GM19043 (cell line): ENCODE measurements around the gene OR6C4.
"Not testable (repeated sequence)": the region's sequence is repeated elsewhere in the genome, so short reads cannot be mapped to it uniquely, and the experiment has no call there.

Source experiments
- ATAC-seq: cut with Tn5 transposase; IDR thresholded peaks from one replicate; pipeline ENCODE4 v1.9.1; 2021; ENCODE audit warnings: low read depth; ENCODE audit not compliant: unreplicated experiment

Gene OR6C4

DNA sequence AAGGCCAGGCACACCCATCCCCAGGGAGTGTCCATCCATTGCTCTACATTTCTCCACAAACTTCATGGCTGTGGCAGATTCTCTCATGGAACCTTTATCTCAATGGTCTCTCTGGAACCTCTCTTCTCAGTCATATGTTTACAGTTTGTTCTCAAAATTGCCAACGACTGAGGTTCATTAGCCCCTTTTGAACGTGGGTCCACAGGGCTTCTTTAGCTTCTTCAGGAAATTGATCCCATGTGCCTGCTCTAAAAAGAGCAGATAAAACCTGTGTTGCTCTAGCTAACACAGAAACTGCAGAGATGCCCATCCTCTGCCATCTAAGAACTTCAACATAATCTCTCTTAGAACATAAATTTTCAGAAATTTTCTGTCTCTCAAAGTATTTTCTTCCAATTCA, at the start of gene OR6C4:
OR6C4 (plus strand) TSS at position 301 of the 400 bp plus-strand sequence. CDS start 1,625 bp downstream, outside the sequence.
- no peak for ATAC-seq

DNA sequence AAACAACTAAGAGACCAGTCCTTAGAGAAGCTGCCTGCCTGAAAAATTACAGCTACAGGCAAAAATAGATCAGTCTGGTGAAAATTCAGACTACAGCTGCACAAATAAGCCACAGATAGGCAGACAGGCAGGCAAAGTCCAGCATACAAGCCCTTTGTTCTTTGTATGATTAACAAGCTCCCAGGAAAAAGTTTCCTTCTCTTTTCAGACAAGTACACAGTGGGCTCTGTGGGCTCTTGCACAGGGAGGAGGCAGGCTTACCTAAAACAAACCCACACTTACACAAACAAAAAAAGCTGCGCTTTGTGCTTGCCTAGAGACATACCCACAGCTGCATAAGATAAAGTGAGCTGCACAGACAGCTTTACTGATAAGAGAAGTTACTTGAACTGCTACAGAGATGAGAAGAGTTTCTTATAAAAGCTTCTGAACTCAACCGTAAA, 49.6 kb upstream of the OR6C4 start:
- no peak for ATAC-seq

DNA sequence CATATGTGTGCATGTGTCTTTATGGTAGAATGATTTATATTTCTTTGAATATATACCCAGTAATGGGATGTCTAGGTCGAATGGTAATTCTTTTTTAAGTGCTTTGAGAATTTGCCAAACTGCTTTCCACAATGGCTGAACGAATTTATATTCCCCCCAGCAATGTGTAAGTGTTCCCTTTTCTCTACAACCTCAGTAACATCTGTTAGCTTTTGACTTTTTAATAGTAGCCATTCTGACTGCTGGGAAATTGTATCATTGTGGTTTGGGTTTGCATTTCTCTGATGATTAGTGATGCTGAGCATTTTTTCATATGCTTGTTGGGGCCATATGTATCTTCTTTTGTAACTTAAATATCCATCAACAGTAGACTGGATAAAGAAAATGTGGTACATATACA, 47.8 kb upstream of the OR6C4 start:
- ATAC-seq, result no peak

DNA sequence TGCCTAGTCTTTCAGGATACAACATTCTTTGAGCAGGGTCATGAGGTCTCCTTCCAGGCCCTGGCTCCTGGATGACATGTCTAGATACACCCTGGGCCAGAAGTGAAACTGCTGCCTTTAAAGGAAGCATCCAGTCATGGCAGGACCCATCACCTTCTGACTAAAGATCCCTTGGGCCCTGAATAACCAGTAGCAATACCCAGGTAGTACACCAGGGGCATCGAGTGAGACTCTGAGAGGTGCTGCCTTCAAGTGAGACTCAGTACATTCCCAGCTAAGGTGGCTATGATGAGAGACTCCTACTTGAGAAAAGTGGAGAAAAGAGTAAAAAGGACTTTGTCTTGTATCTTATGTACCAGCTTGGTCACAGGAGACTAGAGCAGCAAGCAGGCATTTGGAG, 33.7 kb upstream of the OR6C4 start:
- no peak for ATAC-seq

DNA sequence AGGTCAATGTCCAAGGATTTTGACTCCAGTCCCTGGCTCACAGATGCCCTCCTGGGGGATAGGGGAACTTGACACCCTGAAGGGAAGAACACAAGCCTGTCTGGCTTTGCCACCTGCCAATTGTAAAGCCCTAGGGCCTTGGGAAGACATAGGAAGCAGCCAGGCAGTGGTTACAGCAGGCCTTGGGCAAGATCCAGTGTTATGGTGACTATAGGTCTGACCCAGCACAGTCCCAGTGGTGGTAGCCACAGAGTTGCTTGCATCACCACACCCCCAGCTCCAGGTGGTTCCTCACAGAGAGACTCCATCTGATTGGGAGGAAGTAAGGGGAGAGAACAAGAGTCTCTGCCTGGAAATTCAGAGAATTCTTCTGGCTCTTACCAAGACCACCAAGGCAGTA, 33.0 kb upstream of the OR6C4 start:
- ATAC-seq, result no peak

DNA sequence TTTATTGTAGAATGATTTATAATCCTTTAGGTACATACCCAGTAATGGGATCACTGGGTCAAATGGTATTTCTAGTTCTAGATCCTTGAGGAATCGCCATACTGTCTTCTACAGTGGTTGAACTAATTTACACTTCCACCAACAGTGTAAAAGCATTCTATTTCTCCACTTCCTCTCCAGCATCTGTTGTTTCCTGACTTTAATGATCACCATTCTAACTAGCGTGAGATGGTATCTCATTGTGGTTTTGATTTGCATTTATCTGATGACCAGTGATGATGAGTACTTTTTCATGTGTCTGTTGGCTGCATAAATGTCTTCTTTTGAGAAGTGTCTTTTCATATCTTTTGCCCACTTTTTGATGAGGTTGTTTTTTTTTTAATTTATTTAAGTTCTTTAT, 1.2 kb upstream of the OR6C4 start:
- not testable (repeated sequence) for ATAC-seq

DNA sequence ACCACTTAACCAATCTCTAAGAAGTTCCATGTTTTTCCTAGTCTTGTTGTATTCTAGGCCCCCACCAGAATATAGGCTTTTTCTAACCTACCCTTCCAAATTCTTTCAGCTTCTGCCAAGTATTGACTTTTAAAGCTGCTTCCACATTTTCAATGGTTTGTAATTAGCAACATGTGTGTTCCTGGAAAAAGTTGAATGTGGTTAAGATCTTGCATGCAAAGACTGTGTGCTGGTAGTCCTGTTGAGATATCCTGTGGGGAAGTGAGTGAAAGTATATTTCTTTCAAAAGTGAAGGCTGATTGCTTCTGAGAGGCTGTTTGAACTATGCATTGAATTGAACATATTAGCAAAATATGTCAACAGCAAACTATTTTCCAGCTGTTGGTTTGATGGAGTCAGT, 646 bp upstream of the OR6C4 start:
- ATAC-seq, result no peak

DNA sequence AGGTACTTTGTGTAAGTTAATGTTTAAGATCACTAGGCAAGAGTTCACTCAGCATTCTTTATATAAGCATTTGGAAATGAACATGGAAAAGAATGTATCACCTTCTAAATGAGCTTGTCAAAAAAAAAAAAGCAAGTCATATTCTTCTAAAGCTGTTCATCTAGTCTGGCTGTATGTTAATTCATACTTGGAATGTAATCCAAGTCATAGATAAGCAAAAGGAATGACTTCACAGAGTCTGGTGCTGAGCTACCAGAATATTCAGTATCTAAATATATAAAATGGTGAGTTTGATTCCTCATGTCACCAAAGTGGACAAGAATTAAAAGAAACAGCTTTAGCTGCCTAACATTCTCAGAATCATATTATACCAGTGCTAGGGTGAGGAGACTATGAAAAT, 4.9 kb downstream of the OR6C4 start:
- ATAC-seq, result no peak

DNA sequence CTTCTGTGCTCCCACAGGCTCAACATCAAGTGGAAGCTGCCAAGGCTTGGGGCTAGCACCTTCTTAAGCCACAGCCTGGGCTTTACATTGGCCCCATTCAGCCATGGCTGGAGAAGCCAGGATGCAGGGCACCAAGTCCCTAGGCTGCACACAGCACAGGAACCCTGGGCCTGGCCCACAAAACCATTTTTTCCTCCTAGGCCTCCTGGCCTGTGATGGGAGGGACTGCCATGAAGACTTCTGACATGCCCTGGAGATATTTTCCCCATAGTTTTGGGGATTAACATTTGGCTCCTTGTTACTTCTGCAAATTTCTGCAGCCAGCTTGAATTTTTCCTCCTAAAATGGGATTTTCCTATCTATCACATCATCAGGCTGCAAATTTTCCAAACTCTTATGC, 20.7 kb downstream of the OR6C4 start:
- not testable (repeated sequence) for ATAC-seq

DNA sequence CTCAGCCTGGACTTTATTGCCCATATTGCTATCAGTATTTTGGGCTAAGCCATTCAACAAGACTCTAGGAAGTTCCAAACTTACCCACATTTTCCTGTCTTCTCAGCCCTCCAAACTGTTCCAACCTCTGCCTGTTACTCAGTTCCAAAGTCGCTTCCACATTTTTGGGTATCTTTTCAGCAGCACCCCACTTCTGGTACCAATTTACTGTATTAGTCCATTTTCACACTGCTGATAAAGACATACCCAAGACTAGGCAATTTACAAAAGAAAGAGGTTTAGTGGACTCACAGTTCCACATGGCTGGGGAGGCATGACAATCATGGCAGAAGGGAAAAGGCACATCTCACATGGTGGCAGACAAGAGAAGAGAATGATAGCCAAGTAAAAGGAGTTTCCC, 21.3 kb downstream of the OR6C4 start:
- ATAC-seq, result not testable (repeated sequence)

DNA sequence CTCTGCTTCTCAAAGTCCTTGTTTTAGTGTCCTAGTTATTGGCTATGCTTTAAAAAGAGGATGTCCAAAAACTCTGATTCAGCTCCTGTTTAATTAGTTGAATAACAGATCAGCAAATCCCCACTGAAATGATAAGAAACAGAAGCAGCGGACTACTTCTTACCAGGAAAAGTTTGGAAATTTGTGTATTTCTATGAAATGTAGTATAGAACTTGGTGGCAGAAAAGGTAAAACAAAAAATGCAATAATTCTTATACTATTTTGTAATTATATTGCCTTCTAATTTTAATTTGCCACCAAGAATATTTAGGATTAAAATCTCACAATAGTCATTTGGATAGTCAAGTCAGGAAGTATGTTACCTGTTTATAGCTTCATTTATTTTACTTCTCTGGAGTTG, 22.8 kb downstream of the OR6C4 start, which contains the start of gene OR2AP1:
OR2AP1 (plus strand) TSS at position 301 of the 400 bp plus-strand sequence. CDS start 1,947 bp downstream, outside the sequence.
- no peak for ATAC-seq

DNA sequence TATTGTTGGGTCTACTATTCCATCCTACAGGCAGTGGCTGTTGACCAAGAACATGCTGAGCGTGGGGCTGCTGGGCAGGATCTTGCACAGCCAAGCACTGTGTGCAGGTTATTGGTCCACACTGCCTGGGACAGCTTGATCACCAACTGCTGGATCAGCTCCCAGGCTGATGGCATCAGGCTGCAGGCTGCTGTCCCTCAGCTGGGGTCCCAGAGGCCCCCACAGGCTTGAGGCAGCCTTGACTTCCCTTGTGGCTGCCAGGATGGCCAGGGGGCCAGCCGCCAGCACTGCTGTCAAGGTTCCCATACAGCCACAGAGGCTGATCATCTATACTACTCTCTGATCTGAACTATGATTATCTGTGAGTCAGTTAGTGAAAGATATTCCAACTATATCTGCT, 32.7 kb downstream of the OR6C4 start:
- ATAC-seq, result no peak

DNA sequence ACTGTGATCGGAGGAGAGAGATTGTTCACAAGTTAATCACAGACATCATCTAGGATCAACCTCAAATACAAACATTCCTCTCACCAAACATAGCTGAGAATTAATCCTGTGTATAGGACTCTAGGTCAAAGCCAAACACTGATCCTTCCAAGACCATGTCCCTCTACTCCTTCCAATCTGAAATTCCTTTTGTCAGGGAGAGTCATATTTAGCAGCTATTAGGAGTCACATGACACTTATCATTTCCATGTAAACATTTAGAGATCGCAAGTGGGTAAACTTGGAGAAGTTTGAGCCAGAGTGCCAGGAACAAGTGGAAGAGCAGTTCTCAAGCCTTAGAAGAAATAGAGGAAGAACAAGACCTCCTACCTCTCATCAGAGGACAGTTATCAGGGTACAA, 36.4 kb downstream of the OR6C4 start:
- no peak for ATAC-seq

DNA sequence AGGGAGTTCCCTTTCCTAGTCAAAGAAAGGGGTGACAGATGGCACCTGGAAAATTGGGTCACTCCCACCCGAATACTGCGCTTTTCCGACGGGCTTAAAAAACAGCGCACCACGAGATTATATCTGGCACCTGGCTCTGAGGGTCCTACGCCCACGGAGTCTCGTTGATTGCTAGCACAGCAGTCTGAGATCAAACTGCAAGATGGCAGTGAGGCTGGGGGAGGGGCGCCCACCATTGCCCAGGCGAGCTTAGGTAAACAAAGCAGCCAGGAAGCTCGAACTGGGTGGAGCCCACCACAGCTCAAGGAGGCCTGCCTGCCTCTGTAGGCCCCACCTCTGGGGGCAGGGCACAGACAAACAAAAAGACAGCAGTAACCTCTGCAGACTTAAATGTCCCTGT, 40.8 kb downstream of the OR6C4 start:
- not testable (repeated sequence) for ATAC-seq
